Measurements from ENCODE around the gene RBM6. TPM values are rescaled to one million over a fixed set of nuclear protein-coding genes. Genes with fewer than 3 reads are reported as not detected.
"Not testable (repeated sequence)": the region's sequence is repeated elsewhere in the genome, so short reads cannot be mapped to it uniquely, and the experiment has no call there.

The RBM6 gene
- polyA plus RNA-seq, 12 donors, result 53.3 to 148 (median 76.8) TPM; not detected in 1

DNA sequence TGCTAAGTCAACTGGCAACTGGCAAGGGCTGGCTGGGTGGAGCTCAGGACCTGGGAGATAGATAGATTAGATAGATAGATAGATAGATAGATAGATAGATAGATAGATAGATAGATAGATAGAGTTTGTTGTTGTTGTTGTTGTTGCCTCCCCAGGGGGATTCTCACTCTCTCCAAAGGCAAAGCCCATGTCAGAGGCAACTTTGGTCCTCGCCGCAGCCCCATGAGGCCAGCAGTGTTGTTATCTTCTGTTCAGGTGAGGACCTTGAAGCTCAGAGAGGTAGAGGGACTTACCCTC lies 28.9 kb upstream of the RBM6 start:
- no peak for DNase-seq

DNA sequence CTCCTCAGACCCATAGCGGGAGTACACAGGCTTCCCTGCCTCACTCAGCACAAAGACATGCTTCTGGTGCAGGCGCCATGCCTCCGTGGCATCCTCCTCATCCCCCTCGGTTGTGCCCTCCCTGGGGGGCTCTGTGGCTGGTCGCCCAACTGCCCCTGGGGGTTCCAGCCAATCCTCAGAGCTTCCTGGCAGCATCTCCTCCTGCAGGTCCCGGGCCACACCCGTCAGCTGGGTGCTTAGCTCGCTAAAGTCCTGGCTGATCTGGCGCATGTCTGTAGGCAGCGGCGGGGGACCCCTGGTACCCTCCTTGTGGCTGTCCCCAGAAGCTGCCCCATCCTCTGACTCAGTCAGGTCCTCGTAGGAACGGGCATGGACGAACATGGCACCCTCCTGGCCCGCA lies 28.3 kb upstream of the RBM6 start:
- DNase-seq, result no peak

DNA sequence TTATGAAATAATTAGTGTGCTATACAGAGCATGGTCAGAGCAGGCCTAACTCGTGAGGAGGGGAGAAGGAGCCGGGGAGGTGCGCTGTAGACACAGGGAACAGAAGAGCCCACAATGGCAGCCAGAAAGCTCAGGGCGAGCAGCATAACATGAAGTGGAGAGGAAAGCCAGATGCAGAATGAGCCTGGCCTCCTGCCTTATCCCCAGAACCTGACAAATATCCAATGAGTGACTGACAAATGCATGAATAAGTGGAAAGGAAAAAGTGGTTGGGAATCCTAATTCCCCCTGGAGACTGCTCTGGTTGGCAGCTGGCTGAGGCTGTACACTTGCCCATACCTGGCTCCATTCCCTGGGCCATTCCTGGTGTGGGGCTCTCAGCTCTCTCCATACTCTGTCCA lies 27.1 kb upstream of the RBM6 start:
- no peak for DNase-seq

DNA sequence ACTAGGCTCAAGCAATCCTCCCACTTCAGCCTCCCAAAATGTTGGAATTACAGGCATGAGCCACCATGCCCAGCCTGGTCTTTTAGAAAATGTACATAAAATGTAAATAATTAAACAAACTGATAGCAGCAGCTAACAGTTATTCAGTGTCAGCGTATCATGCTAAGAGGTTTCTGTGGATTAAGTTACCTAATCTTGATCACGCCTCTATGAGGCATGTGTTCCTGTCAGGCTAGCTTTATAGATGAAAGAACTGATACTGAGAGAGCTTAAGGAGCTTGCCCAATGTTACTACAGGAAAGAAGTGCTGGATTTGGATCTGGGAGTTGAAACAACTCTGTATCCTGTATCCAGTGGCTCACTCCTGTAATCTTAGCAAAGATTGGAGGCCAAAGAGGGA lies 25.0 kb upstream of the RBM6 start:
- no peak for DNase-seq

DNA sequence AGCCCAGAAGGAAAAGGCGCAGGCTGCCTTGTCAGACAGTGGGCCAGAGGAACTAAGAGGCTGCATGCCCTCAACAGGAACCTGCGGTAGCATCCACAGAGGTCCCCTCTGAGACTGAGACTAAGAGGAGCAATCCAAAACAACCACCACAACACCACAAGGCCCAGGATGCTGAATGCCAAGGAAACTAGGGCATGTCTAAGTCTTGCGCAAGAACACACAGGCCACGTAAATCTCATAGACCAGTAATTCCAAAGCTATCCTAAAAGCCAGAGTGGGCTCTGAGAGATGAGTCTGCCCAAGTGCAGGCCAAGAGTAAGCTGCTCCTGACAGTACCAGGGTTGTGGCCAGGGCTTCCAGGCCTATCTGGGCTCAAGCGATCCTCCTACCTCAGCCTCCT lies 23.3 kb upstream of the RBM6 start:
- no peak for DNase-seq

DNA sequence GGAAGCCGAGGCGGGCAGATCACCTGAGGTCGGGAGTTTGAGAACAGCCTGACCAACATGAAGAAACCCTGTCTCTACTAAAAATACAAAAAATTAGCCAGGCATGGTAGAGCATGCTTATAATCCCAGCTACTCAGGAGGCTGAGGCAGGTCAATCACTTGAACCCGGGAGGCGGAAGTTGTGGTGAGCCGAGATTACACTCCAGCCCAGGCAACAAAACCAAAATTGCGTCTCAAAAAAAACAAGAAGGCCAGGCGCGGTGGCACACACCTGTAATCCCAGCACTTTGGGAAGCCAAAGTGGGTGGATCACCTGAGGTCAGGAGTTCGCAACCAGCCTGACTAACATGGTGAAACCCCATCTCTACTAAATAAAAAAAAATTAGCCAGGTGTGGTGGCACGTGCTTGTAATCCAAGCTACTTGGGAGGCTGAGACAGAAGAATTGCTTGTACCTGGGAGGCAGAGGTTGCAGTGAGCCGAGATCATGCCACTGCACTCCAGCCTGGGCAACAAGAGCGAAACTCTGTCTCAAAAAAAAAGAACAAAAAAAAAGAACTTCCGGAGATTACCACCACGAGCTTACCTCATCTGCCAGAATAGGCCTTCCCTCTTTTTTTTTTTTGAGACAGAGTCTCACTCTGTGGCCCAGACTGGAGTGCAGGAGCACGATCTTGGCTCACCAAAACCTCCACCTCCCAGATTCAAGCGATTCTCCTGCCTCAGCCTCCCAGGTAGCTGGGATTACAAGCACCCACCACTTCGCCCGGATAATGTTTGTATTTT lies 22.0 kb upstream of the RBM6 start:
- DNase-seq, result not testable (repeated sequence)

DNA sequence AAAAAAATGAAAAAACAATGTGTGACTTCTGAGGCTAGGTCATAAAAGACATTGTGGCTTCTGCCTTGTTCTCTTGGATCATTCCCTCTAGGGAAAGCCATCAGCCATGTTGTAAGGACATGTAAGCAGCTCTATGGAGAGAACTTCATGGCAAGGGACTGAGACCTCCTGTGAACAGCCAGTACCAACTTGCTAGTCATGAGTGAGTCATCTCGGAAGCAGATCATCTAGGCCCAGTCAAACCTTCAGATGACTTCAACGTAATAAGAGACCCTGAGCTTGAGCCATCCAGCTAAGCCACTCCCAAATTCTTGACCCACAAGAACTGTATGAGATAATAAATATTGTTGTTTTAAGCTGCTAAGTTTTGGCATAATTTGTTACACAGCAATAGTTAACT lies 15.3 kb upstream of the RBM6 start:
- no peak for DNase-seq

DNA sequence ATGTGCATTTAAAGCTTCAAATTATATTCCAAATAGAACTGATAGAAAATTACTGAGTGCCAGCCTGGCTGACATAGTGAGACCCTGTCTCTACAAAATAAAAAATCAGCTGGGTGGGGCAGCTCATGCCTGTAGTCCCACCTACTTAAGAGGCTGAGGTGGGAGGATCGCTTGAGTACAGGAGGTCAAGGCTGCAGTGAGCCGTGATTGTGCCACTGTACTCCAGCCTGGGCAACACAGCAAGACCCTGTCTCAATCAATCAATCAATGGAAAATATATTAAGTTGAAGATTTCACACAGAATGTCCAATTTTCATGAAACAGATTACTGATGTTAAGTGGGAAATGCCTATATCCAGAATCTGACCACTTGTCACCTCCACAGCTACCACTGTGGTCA lies 14.5 kb upstream of the RBM6 start:
- no peak for DNase-seq

DNA sequence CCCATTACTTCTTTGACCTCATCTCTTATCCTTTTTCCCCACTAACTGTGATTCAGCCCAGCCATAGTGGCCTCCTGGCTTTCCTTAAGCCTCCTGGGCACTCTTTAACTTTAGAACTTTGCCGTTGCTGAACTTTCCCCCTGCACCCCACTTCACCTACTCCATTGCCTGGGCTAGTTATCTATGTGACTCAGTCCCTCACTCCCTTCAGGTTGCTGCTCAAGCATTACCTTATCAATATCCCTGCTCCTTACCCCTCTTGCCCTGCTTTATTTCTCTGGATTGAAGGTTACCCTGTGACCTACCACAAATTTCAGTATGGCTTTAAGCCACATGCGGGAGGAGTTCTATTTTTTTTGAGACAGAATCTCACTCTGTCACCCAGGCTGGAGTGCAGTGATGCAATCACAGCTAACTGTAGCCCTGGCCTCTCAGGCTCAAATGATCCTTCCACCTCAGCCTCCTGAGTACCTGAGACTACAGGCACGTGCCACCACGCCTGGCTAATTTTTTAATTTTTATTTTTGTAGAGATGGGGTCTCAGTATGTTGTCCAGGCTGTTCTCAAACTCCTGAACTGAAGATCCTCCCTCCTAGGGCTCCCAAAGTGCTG lies 13.7 kb upstream of the RBM6 start:
- no peak for DNase-seq

DNA sequence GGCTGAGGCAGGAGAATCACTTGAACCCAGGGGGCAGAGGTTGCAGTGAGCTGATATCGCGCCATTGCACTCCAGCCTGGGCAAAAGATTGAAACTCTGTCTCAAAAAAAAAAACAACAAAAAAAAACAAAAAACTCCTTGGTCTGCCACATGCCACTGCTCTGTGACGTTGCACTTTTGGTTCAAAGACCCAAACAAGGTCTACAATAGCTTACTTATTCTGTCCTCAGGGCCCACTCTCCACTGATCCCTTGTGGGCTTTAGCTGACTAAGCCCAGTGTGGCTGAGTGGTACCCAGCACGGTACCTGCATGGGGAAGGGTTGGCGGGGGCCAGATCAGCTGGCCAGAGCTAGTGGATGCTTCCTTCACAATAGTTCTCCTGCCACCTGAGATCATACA lies 12.2 kb upstream of the RBM6 start:
- DNase-seq, result no peak

DNA sequence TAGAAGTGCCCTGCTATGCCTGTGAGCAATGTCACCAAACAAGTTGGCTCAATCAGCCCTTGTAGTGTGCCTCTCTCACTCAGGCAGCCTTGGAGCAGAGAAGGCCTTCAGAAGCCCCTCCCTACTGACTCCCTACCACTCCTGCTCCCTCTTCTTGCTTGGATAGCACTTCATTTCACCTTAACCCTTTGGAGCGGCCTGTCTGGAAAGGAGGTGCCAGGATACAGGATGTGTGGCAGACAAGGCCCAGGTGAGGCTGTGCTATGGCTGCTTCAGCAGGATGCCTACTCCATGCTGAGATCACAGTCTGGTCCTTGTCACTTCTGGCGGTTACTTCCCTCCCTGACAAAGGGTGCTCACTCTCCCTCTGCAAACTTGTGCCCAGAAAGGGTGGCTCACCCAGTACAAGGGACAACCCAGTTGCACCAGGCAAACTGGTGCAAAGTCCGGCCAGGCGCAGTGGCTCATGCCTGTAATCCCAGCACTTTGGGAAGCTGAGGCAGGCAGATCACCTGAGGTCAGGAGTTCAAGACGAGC lies 11.4 kb upstream of the RBM6 start:
- DNase-seq, result no peak

DNA sequence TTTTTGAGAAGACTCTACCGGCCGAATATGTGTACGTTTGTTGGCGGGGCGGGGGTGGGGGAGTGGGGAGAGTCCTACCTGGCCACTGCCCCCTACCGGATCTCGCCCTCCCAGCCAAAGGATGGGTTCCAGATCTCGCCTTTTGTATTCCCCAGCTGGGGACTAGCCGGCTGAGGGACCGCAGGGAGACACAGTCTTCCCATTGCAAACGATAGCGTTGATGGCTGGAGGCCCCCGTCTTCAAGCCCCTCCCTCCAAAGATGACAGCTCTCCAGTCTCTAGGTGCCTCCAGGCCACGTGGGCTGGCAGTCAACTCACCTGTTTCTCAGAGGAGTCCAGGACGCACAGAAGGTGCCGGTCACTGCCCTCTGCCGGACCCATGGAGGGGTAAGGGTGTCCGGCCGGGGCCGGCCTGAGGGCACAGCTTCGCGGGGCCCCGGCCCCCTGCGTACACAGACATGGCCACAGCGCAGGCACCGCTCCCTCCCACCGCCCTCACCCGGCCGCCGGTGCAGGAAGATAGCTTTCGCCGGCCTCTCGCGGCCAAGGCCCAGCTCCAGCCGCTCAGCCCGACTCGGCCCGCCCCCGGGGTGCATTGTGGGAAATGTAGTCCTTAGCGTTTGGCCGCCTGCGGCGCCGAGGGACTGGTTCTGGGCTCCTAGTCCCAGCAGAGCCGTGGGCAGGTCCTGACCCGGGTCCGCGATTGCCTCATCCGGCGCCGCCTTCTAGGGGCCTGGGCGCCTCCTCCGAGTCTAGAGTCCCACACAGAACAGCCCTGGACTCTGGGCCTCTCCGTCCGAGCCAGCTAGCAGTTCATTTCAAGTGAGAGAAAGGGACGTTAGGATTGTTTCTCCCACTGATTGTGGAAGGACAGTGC lies 10.4 kb upstream of the RBM6 start, which contains the start of gene MON1A:
MON1A (minus strand) TSS at position 521 of the 877 bp plus-strand sequence. CDS start 16,465 bp downstream, outside the sequence.
- DNase-seq, result peak; percentile 91

DNA sequence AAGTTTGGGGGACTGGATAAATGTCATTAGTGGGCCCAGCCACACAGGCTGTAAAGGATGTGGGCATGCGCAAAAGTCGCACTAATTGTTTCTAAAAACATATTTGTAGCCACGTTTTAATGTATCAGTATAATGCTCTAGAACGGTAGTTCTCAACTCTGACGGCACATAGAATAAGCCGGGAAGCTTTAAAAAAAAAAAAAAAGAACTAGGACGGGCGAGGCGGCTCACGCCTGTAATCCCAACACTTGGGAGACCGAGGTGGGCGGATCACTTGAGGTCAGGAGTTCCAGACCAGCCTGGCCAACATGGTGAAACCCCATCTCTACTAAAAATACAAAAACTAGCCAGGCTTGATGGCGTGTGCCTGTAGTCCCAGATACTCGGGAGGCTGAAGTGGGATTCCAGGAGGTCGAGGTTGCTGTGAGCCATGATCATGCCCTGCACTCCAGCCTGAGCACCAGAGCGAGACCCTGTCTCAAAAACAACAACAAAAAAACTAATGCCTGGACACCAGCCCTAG lies 9.7 kb upstream of the RBM6 start:
- DNase-seq, result no peak

DNA sequence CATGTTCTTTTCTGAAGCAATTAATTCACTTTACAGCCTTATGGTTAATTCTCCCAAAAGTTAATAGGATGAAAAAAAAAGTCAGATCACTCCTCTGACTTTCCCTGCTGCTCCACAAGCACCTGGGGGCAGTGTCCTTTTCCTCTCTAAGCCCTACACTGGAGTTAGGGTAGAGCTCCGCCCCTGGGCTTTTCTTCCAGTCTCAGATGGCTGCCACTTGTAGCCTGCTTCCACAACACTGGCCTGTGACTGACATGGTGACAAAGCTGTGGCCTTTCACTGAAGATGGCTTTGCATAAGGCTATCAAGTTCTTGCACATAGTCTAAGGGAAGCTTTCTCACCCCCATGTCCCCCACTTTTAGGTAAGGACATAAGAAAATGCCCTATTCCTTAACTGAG lies 9.0 kb upstream of the RBM6 start:
- no peak for DNase-seq

DNA sequence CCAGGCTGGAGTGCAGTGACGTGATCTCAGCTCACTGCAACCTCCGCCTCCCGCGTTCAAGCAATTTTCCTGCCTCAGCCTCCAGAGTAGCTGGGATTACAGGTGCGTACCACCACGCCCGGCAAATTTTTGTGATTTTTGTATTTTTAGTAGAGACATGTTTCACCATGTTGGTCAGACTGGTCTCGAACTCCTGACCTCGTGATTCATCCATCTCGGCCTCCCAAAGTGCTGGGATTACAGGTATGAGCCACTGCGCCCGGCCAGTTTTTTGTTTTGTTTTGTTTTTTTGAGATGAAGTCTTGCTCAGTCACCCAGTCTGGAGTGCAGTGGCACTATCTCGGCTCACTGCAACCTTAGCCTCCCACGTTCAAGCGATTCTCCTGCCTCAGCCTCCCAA lies 7.7 kb upstream of the RBM6 start:
- not testable (repeated sequence) for DNase-seq

DNA sequence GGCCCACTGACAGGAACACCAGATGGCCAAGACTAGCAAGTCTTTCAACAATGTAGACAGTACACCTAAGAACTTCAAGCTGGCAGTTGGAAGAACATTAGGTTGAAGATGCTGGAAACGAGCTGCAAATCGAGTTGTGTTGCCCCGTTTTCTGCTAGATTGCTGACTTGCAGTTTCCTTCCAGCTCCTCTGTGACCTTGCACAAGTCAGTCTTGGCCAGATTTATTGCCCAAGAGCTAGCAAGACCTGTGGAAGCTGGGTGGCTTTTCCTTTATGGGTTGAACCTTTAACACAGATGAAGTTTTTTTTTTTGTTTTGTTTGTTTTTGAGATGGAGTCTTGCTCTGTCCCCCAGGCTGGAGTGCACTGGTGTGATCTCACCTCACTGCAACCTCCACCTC lies 2.9 kb upstream of the RBM6 start:
- DNase-seq, result no peak

DNA sequence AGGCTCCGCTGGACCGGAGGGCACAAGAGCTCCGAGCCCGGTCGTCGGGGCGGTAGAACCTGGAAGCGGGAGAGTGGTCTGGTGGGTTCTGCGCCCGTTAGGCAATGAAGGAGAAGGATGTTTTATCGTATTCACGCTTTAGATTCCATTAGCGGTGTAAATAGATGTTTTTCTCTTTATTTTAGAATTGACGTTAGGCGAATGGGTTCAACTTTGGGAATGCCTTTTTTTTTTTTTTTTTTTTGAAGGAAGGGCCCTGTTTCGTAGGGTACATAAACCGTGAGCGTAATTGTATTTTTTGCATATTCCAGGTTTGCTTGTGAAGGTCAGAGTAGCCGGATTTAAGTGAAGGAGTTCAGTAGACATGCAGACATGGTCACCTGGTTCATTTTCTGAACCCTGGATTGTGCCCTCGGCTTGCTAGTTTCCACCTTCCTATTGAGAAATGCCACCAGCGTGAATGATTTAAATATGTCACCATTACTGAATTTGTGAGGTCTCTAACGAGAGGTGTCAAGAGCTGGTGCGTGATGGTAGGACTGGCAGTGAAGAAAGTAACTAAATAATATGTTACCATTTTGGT lies 808 bp downstream of the RBM6 start:
- DNase-seq, result no peak

DNA sequence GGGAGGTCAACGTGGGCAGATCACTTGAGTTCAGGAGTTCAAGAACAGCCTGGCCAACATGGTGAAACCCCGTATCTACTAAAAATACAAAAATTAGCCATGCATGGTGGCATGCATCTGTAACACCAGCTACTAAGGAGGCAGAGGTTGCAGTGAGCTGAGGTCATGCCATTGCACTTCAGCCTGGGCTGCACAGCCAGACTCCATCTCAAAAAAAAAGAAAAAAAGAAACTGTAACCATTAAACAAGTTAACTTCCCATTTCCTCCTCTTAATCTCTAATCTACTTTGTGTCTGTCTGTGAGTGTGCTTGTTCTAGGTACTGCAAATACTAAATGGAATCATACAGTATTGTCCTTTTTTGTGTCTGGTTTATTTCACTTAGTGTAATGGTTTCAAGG lies 2.7 kb downstream of the RBM6 start:
- DNase-seq, result no peak

DNA sequence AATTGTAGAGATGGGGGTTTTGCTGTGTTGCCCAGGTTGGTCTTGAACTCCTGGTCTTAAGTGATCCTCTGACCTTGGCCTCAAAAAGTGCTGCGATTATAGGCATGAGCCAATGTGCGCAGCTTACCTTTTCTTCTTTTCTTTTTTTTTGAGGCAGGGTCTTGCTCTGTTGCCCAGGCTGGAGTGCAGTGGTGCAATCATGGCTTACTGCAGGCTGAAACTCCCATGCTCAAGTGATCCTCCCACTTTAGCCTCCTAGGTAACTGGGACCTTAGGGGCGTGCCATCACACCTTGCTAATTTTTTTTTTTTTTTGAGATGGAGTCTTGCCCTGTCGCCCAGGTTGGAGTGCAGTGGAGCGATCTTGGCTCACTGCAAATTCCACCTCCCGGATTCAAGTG lies 13.0 kb downstream of the RBM6 start:
- no peak for DNase-seq

DNA sequence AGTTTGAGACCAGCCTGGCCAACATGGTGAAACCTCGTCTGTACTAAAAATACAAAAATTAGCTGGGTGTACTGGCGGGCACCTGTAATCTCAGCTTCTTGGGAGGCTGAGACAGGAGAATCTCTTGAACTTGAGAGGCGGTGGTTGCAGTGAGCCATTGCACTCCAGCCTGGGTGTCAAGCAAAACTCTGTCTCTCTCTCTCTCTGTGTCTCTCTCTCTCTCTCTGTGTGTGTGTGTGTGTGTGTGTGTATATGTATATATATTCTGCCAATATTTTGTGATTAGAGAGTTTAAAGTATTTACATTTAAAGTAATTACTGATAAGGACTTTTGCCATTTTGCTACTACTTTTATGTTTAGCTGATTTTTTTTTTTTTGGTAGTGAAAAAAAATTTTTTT lies 15.7 kb downstream of the RBM6 start:
- DNase-seq, result no peak

DNA sequence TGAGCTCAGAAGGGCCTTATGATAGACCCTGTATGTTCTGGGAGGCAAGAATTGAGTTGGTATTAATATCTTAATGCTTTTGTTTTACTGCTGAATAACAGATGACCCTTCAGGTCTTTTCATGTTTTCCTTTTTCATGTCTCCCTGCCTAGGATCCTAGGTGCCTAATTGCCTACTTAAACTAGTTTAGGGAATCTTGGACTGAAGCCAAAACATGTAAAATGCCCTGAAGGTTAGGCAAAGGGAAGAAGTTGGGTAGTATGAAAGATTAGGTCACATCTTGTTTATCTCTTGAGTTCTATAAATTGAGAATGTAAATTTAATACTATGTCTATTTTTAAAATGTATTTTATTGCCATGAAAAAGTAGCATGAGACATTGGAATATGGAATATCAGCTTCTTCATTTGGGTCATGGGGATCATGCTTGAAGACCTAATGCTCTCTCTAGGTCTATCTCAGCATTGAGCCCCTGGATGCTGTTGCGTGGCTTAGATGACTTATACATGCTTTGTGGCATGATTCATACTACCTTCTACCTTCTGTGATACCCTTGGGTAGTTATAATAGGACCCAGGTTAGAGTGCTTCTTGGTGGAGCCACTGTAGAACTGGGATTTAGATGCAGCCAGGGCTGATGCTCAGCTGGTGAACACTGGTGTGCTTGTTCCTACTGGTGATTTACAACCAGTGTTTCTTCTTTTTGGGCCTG lies 26.4 kb downstream of the RBM6 start:
- DNase-seq, result no peak
